GM19438 (cell line): ENCODE measurements around the gene C15orf62.

Experiments used
- ATAC-seq: cut with Tn5 transposase; IDR thresholded peaks from one replicate; pipeline ENCODE4 v1.9.1; 2021; ENCODE audit warnings: low read depth; ENCODE audit not compliant: unreplicated experiment

Gene C15orf62

GRCh38 chr15:40769274-40770146, at the start of gene C15orf62:
Gene C15orf62, plus strand, starts transcription at chr15:40769980. Its CDS starts 516 bp downstream, at chr15:40770496.
- no peak for ATAC-seq

GRCh38 chr15:40721701-40722100, 48.1 kb upstream of the C15orf62 start:
- no peak for ATAC-seq

- no peak for ATAC-seq
These were observed 47.4 kb upstream of the C15orf62 start for GRCh38 chr15:40722354-40722753.

- no peak for ATAC-seq
These were observed 46.8 kb upstream of the C15orf62 start for GRCh38 chr15:40722934-40723333.

GRCh38 chr15:40723919-40724318, 45.9 kb upstream of the C15orf62 start:
- no peak for ATAC-seq

- ATAC-seq: no peak
These were observed 38.7 kb upstream of the C15orf62 start for GRCh38 chr15:40731034-40731433.

- ATAC-seq: no peak
These were observed 33.2 kb upstream of the C15orf62 start for GRCh38 chr15:40736575-40736974.

- ATAC-seq: no peak
These were observed 32.7 kb upstream of the C15orf62 start for GRCh38 chr15:40737048-40737447.

- no peak for ATAC-seq
These were observed 30.7 kb upstream of the C15orf62 start for GRCh38 chr15:40739047-40739446.

GRCh38 chr15:40739854-40740253, 29.9 kb upstream of the C15orf62 start:
- no peak for ATAC-seq

GRCh38 chr15:40743485-40743901, 26.3 kb upstream of the C15orf62 start:
- no peak for ATAC-seq

GRCh38 chr15:40743921-40744814, 25.6 kb upstream of the C15orf62 start:
- ATAC-seq: no peak

- ATAC-seq: no peak
These were observed 25.0 kb upstream of the C15orf62 start for GRCh38 chr15:40744815-40745152.

- ATAC-seq: no peak
These were observed 22.8 kb upstream of the C15orf62 start for GRCh38 chr15:40746916-40747418.

- ATAC-seq: no peak
These were observed 21.8 kb upstream of the C15orf62 start for GRCh38 chr15:40747685-40748631.

GRCh38 chr15:40749151-40749630, 20.6 kb upstream of the C15orf62 start:
- no peak for ATAC-seq

GRCh38 chr15:40750885-40751284, 18.9 kb upstream of the C15orf62 start:
- no peak for ATAC-seq

GRCh38 chr15:40751745-40752144, 18.0 kb upstream of the C15orf62 start:
- ATAC-seq: no peak

GRCh38 chr15:40754574-40754882, 15.3 kb upstream of the C15orf62 start:
- no peak for ATAC-seq
